Gastroesophageal sphincter (tissue), 3 donors: ENCODE measurements around the gene FAM13A.
"Not testable (repeated sequence)": the region's sequence is repeated elsewhere in the genome, so short reads cannot be mapped to it uniquely, and the experiment has no call there.

Experiments used
- CTCF ChIP-seq, 4 experiments: fragments of 200-600 bp in 2 of 4; fragments of 450-650 bp in 2 of 4; sonication (generic) in 1 of 4; IDR thresholded peaks; one replicate each; pipeline ENCODE4 v1.5.1; 2017 to 2019; ENCODE audit warnings: antibody characterized with exemption in 4 of 4, mild to moderate bottlenecking in 2 of 4, moderate library complexity in 2 of 4
- POLR2A ChIP-seq, 2 donors: fragments of 450-650 bp; IDR thresholded peaks; one replicate each; pipeline ENCODE4 v1.6.1; 2017; ENCODE audit warnings: antibody characterized with exemption in 2 of 2, mild to moderate bottlenecking in 2 of 2, moderate library complexity in 1 of 2

DNA sequence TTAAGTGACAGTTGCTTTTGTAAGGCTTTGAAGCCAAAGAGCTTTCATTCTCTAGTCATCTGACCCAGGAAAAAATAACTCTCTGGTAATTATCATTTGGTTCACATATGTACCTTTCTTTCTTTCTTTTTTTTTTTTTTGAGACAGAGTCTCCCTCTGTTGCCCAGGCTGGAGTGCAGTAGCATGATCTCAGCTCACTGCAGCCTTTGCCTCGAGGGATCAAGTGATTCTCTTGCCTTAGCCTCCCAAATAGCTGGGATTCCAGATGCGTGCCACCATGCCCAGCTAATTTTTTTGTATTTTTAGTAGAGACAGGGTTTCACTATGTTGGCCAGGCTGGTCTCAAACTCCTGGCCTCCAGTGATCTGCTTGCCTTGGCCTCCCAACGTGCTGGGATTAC lies 169.6 kb downstream of the FAM13A start:
- TF ChIP-seq CTCF, POLR2A (IDR thresholded peaks at IDR 0.05): not testable (repeated sequence)
